Stimulated activated CD8-positive, alpha-beta memory T cell treated with anti-CD3 and anti-CD28 coated beads, Interleukin-4, amount 100 ng/mL, for 4 hours (primary cell): ENCODE results near the gene DCUN1D2.
"Not testable (repeated sequence)": the region's sequence is repeated elsewhere in the genome, so short reads cannot be mapped to it uniquely, and the experiment has no call there.

Source experiments
- DNase-seq, 2 donors: peaks; one replicate each; pipeline ENCODE4 v3.0.0-alpha.2; 2020; ENCODE audit warnings: low read depth in 2 of 2, low spot score in 1 of 2

Gene DCUN1D2

GRCh38 chr13:113491418-113491883, 940 bp upstream of the DCUN1D2 start:
- DNase-seq = no peak

GRCh38 chr13:113489549-113490495, 689 bp downstream of the DCUN1D2 start:
- DNase-seq = peak in 1 of 2 donors; percentile 6

- DNase-seq = no peak
These were observed 1.4 kb downstream of the DCUN1D2 start for GRCh38 chr13:113489171-113489548.

- DNase-seq = no peak
These were observed 2.2 kb downstream of the DCUN1D2 start for GRCh38 chr13:113488283-113488682.

GRCh38 chr13:113486698-113487097, 3.8 kb downstream of the DCUN1D2 start:
- no peak for DNase-seq

- no peak for DNase-seq
These were observed 5.0 kb downstream of the DCUN1D2 start for GRCh38 chr13:113485545-113485944.

- DNase-seq = no peak
These were observed 6.8 kb downstream of the DCUN1D2 start for GRCh38 chr13:113483504-113484293.

GRCh38 chr13:113483081-113483480, 7.4 kb downstream of the DCUN1D2 start:
- DNase-seq = no peak

- no peak for DNase-seq
These were observed 11.3 kb downstream of the DCUN1D2 start for GRCh38 chr13:113479179-113479578.

- DNase-seq = no peak
These were observed 12.8 kb downstream of the DCUN1D2 start for GRCh38 chr13:113477724-113478123.

- DNase-seq = no peak
These were observed 13.7 kb downstream of the DCUN1D2 start for GRCh38 chr13:113476811-113477210.

GRCh38 chr13:113475911-113476310, 14.6 kb downstream of the DCUN1D2 start:
- no peak for DNase-seq

- DNase-seq = no peak
These were observed 15.2 kb downstream of the DCUN1D2 start for GRCh38 chr13:113475280-113475679.

- no peak for DNase-seq
These were observed 16.3 kb downstream of the DCUN1D2 start for GRCh38 chr13:113474179-113474578.

- DNase-seq = no peak
These were observed 18.0 kb downstream of the DCUN1D2 start for GRCh38 chr13:113472355-113473025.

GRCh38 chr13:113471844-113472243, 18.7 kb downstream of the DCUN1D2 start:
- DNase-seq = no peak

- DNase-seq = not testable (repeated sequence)
These were observed 19.8 kb downstream of the DCUN1D2 start for GRCh38 chr13:113470635-113471163.

- DNase-seq = no peak
These were observed 20.4 kb downstream of the DCUN1D2 start for GRCh38 chr13:113470073-113470472.

- no peak for DNase-seq
These were observed 20.9 kb downstream of the DCUN1D2 start for GRCh38 chr13:113469582-113469981.

- no peak for DNase-seq
These were observed 21.9 kb downstream of the DCUN1D2 start for GRCh38 chr13:113468472-113469201.
